HG03439 (cell line): ENCODE data around the gene CLEC16A.

ENCODE experiments used
- ATAC-seq: cut with Tn5 transposase; IDR thresholded peaks from one replicate; pipeline ENCODE4 v1.9.1; 2021; ENCODE audit warnings: mild to moderate bottlenecking, moderate library complexity; ENCODE audit not compliant: unreplicated experiment

The CLEC16A gene

DNA sequence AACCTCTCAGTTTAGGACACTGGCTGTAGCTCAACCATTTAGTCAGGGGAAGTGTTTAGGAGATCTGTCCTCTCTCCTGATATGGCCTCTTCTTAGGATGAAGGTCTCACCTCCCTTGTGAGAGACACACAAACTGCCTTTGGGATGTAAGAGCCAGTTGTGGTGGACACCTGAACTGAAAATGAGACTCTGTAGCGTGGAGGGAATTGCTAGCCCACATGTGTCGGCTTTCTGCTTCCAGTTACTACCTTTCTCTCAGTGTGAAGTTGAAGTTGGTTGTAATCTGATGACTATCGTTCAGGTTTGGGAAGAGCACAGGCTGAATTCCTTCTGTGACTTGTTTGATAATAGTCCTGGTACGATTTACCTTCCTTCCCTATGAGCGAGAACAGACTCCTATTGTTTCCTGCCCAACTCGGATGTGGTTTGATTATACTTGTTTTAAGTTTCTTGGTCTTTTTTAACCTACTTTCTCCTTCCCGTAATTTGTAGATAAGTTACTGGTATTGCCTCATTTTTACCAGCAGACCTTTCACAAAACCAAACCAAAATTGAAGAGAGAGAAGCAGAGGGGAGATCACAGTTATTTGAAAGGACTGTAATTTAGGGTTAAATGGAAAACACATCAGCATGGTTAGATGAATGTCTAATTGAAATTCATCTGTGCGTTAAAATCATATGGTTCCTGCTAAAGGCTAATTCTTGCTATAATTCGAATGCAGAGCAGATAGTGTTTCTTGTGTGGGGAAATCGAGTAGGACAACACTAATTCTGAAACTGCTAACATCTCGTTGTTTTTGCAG is 43.2 kb downstream of the CLEC16A start:
- ATAC-seq: no peak

DNA sequence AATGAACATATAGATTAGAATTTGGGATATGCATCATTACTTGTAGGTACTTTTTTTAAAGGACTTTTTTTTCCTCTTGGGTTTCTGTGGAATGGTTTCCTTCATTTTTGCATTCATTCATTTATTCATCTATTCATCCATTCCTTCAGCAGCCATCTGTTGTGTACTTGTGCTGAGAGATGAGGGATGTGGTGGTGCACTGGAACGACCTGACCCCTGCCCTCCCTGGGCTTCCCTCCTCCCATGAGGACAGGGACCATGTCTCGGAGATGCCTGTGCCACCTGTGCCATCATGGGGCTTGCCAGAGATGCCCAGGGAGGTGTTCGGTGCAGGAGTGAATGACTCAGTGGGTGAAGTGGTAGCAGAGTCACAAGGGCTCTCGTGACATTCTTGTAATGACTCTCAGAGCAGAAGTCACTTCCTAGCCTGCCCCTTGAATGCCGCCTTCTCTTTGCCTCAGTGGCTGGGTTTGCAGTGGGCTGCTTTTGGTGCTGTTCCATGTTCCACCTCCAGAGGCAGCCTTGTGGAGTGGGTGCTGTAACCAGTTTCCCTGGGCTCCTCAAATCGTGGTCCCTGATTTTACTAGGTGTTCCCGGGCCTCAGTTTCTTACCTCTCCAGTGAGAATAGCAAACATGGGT is 43.9 kb downstream of the CLEC16A start:
- no peak for ATAC-seq

DNA sequence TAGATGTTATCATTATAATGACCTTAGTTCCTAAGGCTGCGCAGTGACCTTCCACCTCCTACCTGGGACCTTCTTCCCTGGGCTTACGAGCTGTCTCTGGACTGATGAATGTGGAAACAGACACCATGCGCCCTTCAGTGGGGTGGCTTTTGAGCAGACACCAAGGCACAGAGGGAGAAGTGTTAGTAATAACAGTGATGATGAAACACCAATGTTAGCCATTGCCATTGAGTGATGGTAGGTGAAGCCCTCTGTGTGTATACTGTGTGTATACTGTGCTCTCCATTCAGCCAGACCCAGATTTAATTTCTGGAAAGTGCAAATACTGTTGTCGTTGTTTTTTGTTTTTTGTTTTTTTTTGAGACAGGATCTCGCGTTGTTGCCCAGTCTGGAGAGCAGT is 44.5 kb downstream of the CLEC16A start:
- ATAC-seq: no peak

DNA sequence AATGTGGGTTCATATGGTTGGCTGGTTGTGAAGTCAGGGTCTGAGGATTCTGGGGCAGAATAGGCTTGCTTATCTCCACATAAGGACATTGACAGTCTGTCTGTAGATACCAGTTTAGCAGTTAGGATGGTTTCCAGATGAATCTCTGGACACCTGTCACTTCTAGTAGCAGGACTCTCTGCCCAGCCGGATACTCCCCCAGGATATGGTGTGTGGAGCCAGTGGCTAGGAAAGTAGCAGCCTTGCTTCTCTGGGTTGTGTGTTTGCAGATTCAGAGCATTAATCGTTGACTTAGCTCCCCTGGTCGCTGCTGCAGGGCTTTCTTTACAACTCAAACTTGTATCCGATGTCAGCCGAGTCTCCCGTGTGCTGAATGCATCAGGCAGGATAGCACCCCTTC is 45.2 kb downstream of the CLEC16A start:
- ATAC-seq: no peak

DNA sequence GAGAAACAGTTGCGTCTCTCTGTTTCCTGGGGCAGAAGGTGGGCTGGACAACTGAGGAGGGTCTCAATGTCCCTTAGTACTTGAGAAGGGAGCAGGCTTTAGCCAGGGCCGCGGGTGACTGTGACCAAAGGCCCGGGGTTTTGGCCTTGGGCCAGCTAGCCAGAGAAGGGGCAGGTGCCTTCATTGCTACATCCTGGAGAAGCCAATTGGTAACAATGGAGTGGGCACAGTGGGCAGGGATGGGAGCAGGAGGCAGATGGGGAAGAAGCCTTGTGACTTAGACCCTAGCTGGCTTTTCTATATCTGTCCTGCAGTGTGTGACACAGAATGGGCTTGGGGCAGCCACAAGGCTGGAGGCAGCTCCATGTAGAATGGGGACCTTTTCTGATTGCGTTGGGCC is 46.0 kb downstream of the CLEC16A start:
- no peak for ATAC-seq

DNA sequence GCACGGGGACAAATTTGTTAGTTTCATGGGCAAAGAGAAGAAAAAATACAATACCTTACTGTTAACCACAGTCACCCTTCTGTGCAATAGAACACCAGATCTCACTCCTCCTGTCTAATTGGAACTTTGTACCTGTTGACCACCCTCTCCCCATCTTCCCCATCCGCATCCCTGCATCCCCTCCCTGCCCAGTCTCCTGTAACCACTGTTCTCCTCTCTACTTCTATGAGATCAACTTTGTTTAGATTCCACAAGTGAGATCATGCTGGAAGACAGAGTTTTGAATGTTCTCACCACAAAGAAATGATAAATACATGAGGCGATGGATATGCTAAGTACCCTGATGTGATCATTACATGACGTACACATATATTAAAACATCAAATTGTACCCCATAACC is 47.7 kb downstream of the CLEC16A start:
- ATAC-seq: no peak

DNA sequence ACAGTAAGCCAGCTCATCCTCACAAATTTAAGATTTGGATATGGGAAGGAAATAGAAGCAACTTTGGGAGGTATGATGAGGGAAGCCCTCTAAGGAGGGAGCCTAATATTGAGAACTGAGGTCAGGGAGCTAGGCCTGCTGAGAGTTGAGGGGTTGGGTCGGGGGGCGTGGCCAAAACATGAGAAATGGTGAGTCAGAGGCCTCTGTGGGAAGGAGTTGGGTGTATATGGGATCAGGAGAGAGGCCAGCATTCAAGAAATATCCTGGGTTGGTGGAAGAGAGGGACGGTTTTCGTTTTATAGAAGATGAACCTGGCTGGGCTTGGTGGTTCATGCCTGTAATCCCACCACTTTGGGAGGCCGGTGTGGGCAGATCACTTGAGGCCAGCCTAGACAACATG is 48.4 kb downstream of the CLEC16A start:
- ATAC-seq: no peak

DNA sequence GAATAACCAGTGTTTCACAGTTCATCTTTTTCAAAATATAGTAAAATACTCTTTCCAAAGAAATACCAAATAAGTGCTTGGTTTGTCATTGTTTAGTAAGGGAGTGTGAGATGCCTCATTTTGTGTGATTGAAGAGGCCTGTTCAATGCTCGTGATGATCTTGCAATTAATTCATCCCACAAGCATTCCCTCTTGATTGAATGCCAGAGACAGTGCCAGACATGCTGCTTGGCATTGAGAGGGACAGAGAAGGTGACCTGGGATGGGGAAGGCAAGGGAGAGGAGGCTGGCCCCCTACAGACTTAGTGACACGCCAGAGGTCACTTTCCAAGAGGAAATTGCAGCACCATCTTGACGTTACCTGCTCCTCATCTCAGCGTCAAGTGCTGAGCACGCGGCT is 49.3 kb downstream of the CLEC16A start:
- no peak for ATAC-seq

DNA sequence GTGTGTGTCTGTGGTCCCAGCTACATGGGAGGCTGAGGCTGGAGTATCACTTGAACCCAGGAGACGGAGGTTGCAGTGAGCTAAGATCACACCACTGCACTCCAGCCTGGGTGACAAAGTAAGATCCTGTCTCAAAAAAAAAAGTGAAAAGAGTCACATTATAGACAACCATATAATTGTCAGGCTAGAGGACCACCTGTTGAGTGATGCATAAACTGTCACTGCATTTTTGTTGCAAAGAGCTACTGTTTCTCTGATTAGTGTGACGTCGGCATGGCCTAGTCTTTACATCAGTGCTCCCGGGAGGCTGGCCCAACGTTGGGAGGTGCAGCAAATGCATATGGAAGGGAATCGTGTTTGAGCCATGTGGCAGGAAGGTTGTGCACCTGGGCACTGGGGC is 50.2 kb downstream of the CLEC16A start:
- no peak for ATAC-seq

DNA sequence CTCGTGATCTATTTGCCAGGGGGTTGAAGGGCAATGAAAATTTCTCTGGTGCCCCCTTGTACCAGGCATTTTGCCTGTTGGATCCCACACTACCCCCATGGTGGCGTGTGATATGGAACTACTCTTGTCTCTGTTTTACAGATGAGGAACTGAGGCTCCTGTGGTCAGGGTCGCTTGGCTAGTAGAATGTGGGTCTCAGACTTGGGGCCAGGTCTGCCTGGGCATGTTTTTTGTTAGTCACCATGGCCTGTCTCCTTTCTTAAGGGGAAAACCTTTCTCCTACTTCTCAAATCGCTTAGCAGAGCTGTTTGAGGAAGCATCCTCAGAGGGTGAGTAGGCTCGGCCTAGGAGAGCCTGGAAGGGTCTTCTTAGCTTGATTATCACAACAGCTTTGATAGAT is 51.2 kb downstream of the CLEC16A start:
- no peak for ATAC-seq

DNA sequence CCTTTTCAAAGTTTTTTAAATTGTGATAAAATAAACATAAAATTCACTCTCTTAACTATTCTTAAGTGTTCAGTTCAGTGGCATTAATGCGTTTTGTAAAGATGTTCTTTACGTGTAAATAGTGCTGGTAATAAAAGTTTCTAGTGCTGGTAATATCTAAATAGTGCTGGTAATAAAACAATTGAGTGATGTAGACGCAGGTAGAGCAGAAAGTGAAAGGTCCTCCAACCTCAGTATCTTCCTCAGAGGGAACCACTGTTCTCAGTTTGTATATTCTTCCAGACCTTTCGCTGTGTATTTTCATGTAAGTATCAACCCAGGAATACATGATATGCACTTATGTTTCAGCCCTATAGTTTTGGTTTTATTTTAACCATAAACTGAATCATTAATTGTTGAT is 53.1 kb downstream of the CLEC16A start:
- no peak for ATAC-seq

DNA sequence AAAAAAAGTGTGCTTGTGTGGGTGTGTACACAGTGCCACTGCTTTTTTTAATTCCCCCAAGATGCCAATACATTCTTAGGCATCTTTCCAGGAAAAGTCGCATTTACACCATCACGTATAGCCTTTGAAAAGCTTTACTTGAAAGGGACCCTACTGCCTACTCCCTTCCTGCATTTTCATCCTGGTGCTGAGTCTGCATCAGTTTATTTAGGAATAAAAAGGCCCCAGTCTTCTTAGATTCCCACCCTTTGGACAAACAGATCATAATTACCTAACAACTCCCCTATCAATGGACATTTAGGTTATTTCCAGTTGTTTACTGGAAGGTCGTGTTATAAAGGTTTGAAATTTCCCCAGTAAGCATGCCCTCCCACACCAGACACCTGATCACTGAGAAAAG is 54.9 kb downstream of the CLEC16A start:
- ATAC-seq: no peak

DNA sequence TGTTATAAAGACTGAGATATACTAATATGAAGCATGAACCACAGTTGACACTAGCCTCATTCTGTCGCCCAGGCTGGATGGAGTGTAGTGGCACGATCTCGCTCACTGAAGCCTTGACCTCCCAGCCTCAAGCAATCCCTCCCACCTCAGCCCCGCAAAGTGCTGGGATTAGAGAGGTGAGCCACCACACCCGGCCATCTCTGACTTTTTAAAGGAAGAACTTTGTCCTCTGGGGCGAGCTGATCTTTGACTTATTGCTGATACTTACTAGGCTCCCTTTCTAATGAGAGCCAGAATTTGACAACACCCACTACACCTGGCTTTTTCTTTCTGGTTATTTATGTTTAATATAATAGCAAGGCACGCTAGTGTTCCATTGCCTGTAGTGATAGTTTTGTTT is 57.2 kb downstream of the CLEC16A start:
- no peak for ATAC-seq

DNA sequence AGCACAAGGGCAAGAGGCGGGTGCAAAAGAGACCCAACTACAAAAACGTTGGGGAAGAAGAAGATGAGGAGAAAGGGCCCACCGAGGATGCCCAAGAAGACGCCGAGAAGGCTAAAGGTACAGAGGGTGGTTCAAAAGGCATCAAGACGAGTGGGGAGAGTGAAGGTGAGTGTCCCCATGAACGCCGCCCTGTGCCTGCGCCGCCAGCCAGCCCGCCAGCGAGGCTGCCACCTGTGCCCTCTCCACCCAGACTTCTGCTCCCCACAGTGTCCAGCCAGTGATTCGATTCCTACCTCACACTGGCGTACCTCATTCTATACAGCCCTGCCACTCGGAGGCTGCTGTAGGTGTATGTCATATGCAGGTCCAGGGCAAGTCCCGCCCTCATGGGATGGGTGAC is 58.8 kb downstream of the CLEC16A start:
- no peak for ATAC-seq

DNA sequence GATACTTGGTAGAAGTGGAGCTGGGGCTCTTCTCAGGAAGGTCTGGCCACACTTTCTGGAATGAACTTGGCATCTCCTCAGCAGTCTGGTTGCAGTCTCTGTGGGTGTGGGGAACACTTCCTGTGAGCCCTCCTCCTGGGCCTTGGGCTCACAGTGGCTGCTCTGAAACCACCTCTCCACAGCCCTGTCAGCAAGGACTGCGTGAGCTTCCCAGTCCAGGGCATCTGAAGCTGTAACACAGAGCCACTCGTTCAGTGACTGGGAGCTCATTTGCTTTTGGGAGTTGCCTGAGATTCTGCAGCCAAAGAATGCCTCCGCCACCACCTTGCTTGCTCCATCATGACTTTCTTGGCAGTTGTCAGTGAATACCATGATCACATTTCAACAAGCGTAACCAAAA is 60.0 kb downstream of the CLEC16A start:
- no peak for ATAC-seq

DNA sequence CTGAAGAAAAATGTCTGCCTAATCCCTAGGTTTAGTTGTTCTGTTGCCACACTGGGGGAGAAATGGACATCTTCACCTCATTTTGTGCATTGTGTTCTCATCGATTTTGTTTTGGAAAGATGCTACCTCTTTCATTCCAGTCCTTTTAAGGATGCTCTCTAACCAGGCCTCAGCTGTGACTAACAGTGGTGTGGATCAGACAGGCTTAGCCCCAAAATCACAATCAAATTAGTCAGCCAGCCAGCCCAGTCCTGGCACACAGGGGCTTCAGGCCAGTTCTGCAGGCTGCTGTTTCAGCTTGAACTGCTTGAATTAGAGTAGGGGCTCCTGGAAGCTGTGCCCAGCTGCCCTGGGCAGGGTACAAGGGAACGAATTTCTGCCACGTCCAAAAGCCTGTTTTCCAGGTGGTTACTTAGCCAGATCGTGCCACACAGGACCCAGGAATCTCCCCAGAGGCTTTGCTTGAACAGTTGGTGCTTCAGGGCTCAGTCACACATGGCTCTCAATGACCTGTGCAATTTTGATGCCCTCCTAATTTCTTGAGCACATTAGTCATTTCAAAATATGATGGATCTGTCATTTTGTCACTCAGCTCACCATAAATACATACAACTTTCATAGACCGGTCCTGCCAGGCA is 60.7 kb downstream of the CLEC16A start:
- no peak for ATAC-seq

DNA sequence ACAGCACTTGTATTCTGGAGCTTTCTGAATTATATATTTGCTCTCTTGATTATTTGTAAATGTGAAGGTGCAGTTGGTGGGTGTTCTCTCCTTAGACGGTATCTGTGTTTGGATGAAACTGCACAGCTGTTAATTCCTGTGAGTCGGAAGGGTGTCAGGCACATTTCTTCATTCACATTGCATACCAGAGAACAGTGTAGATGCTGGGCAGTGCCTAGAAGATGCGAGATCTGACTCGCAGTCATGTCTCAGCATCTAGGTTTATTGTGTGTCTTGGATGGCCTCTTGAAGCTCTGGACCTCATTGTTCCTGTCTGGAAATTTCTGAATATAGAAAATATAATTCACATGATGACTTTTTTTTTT is 61.2 kb downstream of the CLEC16A start:
- no peak for ATAC-seq

DNA sequence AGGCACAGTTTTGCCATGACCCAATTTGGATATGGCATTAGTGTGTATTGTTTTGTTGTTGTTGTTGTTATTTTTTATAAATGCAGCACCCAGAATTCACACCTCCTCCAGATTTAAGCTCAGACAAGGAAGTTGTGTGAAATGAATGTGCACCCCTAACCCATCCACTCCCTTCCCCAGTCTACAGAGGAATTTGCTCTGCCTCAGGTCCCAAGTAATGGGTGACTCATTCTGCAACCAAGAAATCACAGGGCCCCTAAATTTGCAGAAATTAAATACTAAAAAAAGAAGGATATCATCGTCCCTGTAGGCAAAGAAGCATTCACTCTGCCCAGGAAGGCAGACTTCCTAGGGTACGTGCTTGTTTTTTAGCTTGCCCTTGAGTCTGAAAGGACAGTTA is 62.3 kb downstream of the CLEC16A start:
- ATAC-seq: no peak

DNA sequence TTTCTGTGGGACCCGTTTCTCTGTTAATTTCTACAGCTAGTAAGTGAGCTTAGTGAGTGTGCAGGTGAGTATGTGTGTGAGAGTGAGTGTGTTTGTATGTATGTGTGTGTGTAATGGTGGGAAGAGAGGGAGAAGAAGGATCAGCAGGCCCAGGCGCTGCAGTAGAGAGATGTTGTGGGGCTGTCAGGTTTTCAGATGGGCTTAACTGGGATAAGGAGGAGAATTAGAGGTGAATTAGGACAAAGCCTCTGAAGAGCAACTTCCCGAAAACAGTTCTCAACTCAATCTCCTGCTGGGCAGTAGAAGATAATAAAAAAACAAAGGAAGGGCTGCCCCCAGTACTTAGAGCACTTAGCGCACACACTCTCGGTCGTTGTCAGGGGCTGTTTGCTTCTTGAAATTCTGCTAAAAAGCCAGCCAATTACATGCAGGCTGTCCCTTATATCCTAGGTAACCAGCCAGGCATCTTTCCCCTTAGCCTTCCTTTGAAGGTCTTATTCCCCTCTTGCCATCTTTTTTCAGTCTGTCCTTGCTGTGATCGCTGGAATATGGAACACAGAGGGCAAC is 63.4 kb downstream of the CLEC16A start:
- ATAC-seq: no peak

DNA sequence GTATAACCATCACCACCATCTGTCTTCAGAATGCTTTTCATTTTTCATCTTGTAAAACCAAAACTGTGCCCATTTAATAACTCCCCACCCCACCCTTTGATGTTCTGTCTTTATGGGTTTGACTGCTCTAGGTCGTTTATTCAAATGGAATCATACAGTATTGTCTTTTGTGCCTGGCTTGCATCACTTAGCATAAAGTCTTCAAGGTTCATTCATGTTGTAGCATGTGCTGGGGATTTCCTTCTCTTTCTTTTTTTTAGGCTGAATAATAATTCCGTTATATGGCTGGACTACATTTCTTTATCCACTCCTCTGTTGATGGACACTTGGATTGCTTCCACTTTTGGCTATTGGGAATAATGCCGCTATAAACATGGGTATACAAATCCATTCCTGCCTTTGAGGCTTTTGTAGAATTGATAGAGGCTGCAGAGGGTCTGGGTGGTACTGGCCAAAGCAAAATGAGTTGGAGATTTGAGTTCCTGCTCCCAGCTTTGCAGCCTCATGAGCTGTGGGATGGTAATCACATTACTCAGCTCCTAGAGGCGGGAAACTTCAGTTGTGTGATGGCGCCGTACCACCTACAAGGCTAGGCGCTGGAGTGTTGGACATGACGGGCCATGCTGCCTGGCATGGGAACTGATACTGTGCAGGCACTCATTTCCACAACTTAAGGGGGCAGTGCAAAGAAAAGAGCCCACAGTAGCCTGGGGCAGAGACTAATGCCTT is 64.8 kb downstream of the CLEC16A start:
- ATAC-seq: no peak

DNA sequence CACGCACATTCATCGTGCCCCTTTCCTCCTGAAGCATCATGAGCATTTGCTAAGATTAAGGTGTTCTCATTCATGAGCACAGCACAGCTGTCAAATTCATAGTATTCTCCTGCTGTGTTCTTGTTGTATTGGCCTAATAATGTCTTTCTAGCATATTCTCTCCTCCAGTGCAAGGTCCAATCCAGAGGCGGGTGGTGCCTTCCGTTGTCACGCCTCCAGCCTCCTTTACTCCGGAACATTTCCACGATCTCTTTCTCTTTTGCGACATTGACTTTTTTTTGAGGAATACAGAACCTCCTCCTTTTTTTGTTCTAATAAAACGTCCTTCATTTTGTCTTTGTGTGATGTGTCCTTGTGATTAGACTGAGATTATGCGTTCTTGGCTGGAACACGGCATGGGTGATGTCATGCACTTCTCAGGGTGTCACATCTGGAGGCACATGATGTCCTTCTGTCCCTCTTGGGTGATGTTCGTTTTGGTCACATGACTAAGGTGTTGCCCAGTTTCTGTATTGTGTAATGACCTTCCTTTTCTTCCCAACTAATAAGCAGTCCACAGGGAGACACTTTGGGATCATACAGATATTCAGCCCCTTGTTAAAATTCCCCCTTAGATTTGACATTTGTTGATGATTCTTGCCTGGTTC is 66.3 kb downstream of the CLEC16A start:
- no peak for ATAC-seq
